ENCODE data around the gene RASSF6. TPM values are rescaled to one million over a fixed set of nuclear protein-coding genes. Genes with fewer than 3 reads are reported as not detected.

The RASSF6 gene
- total and polyA plus RNA-seq, 9 donors = 0.38 to 1.6 (median 0.97) TPM

DNA sequence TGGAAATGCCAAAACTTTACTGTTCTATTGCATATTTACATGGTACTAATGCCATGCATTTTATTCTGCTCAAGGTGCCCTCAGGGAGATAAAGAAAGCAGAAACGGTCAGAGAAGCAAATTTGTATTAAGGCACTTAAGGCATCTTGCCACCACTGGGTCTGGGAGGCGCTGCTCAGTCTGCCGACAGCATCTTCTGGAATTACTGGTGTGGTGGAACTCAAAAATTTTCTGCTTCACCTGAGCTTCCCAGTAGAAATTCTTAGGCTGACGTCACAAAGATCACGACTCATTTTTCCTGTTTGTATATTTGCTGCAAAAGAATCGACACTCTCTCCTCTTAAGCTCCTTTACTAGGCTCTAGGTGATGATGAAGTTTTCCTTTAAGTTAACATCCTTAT lies 3.0 kb downstream of the RASSF6 start:
- Histone ChIP-seq H3K9me3 (no peaks in the 10 kb centered on the region), H3K27ac (no peak overlapping the region), H3K36me3 (no peaks in the 10 kb centered on the region), H3K4me1 (ENCODE audit: insufficient read depth) (no peaks in the 10 kb centered on the region), H3K4me3 (no peak overlapping the region), H3K27me3 (no peaks in the 10 kb centered on the region)
- TF ChIP-seq, protein P1, sequence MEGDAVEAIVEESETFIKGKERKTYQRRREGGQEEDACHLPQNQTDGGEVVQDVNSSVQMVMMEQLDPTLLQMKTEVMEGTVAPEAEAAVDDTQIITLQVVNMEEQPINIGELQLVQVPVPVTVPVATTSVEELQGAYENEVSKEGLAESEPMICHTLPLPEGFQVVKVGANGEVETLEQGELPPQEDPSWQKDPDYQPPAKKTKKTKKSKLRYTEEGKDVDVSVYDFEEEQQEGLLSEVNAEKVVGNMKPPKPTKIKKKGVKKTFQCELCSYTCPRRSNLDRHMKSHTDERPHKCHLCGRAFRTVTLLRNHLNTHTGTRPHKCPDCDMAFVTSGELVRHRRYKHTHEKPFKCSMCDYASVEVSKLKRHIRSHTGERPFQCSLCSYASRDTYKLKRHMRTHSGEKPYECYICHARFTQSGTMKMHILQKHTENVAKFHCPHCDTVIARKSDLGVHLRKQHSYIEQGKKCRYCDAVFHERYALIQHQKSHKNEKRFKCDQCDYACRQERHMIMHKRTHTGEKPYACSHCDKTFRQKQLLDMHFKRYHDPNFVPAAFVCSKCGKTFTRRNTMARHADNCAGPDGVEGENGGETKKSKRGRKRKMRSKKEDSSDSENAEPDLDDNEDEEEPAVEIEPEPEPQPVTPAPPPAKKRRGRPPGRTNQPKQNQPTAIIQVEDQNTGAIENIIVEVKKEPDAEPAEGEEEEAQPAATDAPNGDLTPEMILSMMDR (IDR thresholded peaks at IDR 0.05) = no peak
- TF ChIP-seq EP300 (IDR thresholded peaks at IDR 0.05) (no peak), POLR2A (IDR thresholded peaks at IDR 0.05) (no peak)
- intact Hi-C loops (cut with DNase I) = no loop called here
- WGBS, 3 donors = 73 to 74% (median 73%) methylated on average over 6 of the region's 6 CpGs
- DNase-seq = no peak

DNA sequence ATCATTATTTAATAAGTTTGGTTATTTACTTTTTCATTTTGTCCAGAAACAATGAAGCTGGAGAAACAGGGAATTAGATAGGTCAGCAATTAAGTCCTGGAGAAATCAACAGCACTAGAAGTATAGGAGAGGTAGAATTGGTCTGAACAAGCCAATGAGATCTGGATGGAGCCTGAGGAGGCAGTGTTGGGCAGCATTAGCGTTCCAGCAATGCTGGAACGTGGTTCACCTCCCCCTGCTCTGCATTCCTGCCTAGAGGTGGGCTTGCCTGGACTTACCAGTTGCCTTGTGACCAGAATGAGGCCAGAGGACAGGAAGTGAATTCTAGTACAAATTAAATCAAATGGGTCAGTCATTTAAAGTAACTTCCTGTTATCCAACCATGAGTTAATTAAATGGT lies 4.6 kb downstream of the RASSF6 start:
- H3K36me3 ChIP-seq = no peaks in the 10 kb centered on the region
- 68 to 77% (median 73%) methylated on average over 2 of the region's 2 CpGs for WGBS, 3 donors

DNA sequence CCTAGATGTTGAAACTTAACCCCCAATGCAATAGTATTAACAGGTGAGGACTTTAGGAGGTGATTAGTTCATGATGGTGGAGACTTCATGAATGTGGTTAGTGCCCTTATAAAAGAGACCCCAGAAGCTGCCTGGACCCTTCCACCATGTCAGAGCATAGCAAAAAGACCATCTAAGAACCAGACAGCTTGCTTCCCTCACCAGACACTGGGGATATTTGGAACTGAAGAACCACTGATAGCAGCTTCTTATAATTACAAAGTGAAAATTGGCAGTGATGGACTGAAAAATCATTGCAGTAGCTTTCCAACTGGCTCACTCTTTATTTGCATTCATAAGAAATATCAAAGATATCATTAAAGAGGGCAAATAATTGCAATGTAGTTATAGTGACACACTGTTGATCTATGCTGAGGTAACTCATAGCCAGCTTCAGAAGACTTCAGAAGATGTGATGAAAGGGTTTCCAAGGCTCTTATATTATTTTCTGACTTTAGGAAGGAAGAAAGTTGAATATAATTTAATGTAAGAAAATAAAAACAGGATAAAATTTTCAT lies 5.8 kb downstream of the RASSF6 start:
- intact Hi-C loops (cut with DNase I) = no loop called here
- Histone ChIP-seq H3K27me3 (no peaks in the 10 kb centered on the region), H3K4me1 (ENCODE audit: insufficient read depth) (no peaks in the 10 kb centered on the region), H3K36me3 (no peaks in the 10 kb centered on the region), H3K27ac (no peak overlapping the region), H3K4me3 (no peak overlapping the region), H3K9me3 (no peaks in the 10 kb centered on the region)
- no peak for DNase-seq
- no peak for TF ChIP-seq EP300 (IDR thresholded peaks at IDR 0.05)
- TF ChIP-seq, protein P1 (IDR thresholded peaks at IDR 0.05) = no peak
- TF ChIP-seq POLR2A (IDR thresholded peaks at IDR 0.05) = no peak

More for the DNA sequence above, 4.6 kb downstream of the RASSF6 start:
- intact Hi-C loops (cut with DNase I) = no loop called here
- TF ChIP-seq, protein P1 (IDR thresholded peaks at IDR 0.05) = no peak
- TF ChIP-seq EP300 (IDR thresholded peaks at IDR 0.05) (no peak), POLR2A (IDR thresholded peaks at IDR 0.05) (no peak)
- no peak for DNase-seq
- no peak overlapping the region for H3K27ac ChIP-seq
- no peaks in the 10 kb centered on the region for H3K4me1 ChIP-seq (ENCODE audit: insufficient read depth)
- no peaks in the 10 kb centered on the region for H3K9me3 ChIP-seq
- H3K27me3 ChIP-seq = no peaks in the 10 kb centered on the region
- no peak overlapping the region for H3K4me3 ChIP-seq

DNA sequence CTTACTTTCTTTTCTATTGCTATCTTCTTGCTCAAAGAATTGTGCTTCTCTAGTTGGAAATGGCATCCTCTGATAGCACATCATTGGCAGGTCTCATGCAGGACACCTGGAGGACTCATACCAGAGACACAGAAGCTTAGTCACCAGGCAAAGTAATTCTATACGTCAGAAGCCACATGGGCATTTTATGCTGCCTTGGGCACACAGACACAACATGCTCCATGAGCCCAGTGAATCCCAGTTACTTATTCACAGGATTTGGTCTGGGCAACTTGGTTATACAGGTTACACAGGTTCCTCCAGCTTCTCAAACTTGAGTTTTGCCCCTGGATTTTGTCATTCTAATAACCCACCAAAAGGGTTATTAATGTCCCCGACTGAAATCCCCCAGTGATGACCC lies 7.1 kb downstream of the RASSF6 start:
- Histone ChIP-seq H3K4me3 (no peak overlapping the region), H3K9me3 (no peaks in the 10 kb centered on the region), H3K27me3 (no peaks in the 10 kb centered on the region), H3K4me1 (ENCODE audit: insufficient read depth) (no peaks in the 10 kb centered on the region), H3K27ac (no peak overlapping the region), H3K36me3 (no peaks in the 10 kb centered on the region)
- no peak for TF ChIP-seq EP300 (IDR thresholded peaks at IDR 0.05)
- TF ChIP-seq, protein P1 (IDR thresholded peaks at IDR 0.05) = no peak
- no peak for TF ChIP-seq POLR2A (IDR thresholded peaks at IDR 0.05)
- 92 to 93% (median 93%) methylated on average over 2 of the region's 2 CpGs for WGBS, 3 donors
- intact Hi-C loops (cut with DNase I) = no loop called here
- DNase-seq = no peak
